IMR-90 (cell line): ENCODE measurements around the gene SKAP1. TPM values are rescaled to one million over a fixed set of nuclear protein-coding genes. Genes with fewer than 3 reads are reported as not detected.

Experiments used
- ATAC-seq: fragments of 200-7000 bp; cut with Tn5 transposase; 2 replicates; pipeline ENCODE4 v1.9.1; 2020; ENCODE audit warnings: low read depth, mild to moderate bottlenecking, moderate library complexity
- BruUV-seq: library from RNA; stranded (reverse); fragments of 400-500 nt; replicated peaks from 2 replicates; lab custom pipeline; 2021; lab: Mats Ljungman, UMichigan
- CTCF ChIA-PET: fragments of 300-600 bp; formaldehyde crosslinking; extraction: SDS; loops from one replicate; lab custom pipeline; 2021; ENCODE audit warnings: antibody characterized with exemption; lab: Yijun Ruan, JAX
- POLR2A ChIA-PET: fragments of 300-600 bp; sonication (Branson Sonifier 250); formaldehyde crosslinking; loops from one replicate; lab custom pipeline; 2022; ENCODE audit warnings: antibody characterized with exemption; ENCODE audit not compliant: unreplicated experiment; lab: Charles Lee
- DNase-seq: peaks from one replicate; pipeline ENCODE4 v3.0.0; 2013
- H2AFZ ChIP-seq: replicated peaks from 2 replicates; pipeline ENCODE3; 2013; ENCODE audit warnings: low read length, mild to moderate bottlenecking; ENCODE audit not compliant: poor library complexity
- H2AK5ac ChIP-seq: 2 replicates; pipeline ENCODE4 v1.6.1; 2013; ENCODE audit warnings: low read depth, low read length, inconsistent platforms
- H2AK9ac ChIP-seq: replicated peaks from 2 replicates; pipeline ENCODE3; 2013; ENCODE audit warnings: mild to moderate bottlenecking, low read depth, low read length, moderate library complexity; ENCODE audit not compliant: poor library complexity
- H2BK120ac ChIP-seq: 2 replicates; pipeline ENCODE4 v1.6.1; 2013; ENCODE audit warnings: low read depth, low read length, inconsistent platforms
- H2BK15ac ChIP-seq: 3 replicates; pipeline ENCODE4 v1.6.1; 2013; ENCODE audit warnings: low read depth, low read length, inconsistent platforms
- H2BK20ac ChIP-seq: 2 replicates; pipeline ENCODE4 v1.6.1; 2013; ENCODE audit warnings: low read depth, mild to moderate bottlenecking, inconsistent platforms, low read length, moderate library complexity
- H2BK5ac ChIP-seq: 2 replicates; pipeline ENCODE4 v1.6.1; 2013; ENCODE audit warnings: mild to moderate bottlenecking, low read depth, low read length, inconsistent platforms; ENCODE audit not compliant: poor library complexity, severe bottlenecking
- H3K14ac ChIP-seq: replicated peaks from 2 replicates; pipeline ENCODE4 v1.6.1; 2013; ENCODE audit warnings: low read depth, low read length, inconsistent platforms
- H3K18ac ChIP-seq: 2 replicates; pipeline ENCODE4 v1.6.1; 2013; ENCODE audit warnings: low read depth, low read length, control low read depth
- H3K23ac ChIP-seq: 2 replicates; pipeline ENCODE4 v1.6.1; 2013; ENCODE audit warnings: low read depth, low read length, inconsistent platforms
- H3K27ac ChIP-seq: 2 replicates; pipeline ENCODE4 v1.5.1; 2013; ENCODE audit warnings: mild to moderate bottlenecking, control low read depth, low read length; ENCODE audit not compliant: insufficient read depth
- H3K27me3 ChIP-seq: 2 replicates; pipeline ENCODE4 v1.6.1; 2013; ENCODE audit warnings: low read length; ENCODE audit not compliant: control insufficient read depth, insufficient read depth
- H3K36me3 ChIP-seq: 2 replicates; pipeline ENCODE4 v1.6.1; 2013; ENCODE audit warnings: low read length, mixed read lengths; ENCODE audit not compliant: control insufficient read depth, insufficient read depth
- H3K4ac ChIP-seq: 2 replicates; pipeline ENCODE4 v1.6.1; 2013; ENCODE audit warnings: low read depth, low read length, inconsistent platforms
- H3K4me1 ChIP-seq: 2 replicates; pipeline ENCODE4 v1.6.1; 2013; ENCODE audit warnings: low read length, mixed read lengths; ENCODE audit not compliant: control insufficient read depth, insufficient read depth
- H3K4me2 ChIP-seq: 2 replicates; pipeline ENCODE4 v1.6.1; 2013; ENCODE audit warnings: low read depth, mild to moderate bottlenecking, control low read depth, low read length, moderate library complexity
- H3K4me3 ChIP-seq: 2 replicates; pipeline ENCODE4 v1.5.1; 2013; ENCODE audit warnings: low read depth, mild to moderate bottlenecking, control low read depth, low read length, moderate library complexity; ENCODE audit not compliant: insufficient read depth
- H3K56ac ChIP-seq: 2 replicates; pipeline ENCODE4 v1.6.1; 2013; ENCODE audit warnings: low read length, inconsistent platforms; ENCODE audit not compliant: insufficient read depth; ENCODE audit errors: extremely low read depth
- H3K79me1 ChIP-seq, 2 experiments: 2 replicates each; pipeline ENCODE4 v1.6.1; 2013; ENCODE audit warnings: low read length in 2 of 2, inconsistent platforms in 1 of 2, low read depth in 1 of 2
- H3K9ac ChIP-seq: 2 replicates; pipeline ENCODE4 v1.6.1; 2013; ENCODE audit warnings: low read depth, low read length, control low read depth
- H3K9me1 ChIP-seq: 2 replicates; pipeline ENCODE4 v1.6.1; 2013; ENCODE audit warnings: low read length, inconsistent platforms; ENCODE audit not compliant: insufficient read depth
- H3K9me3 ChIP-seq: 2 replicates; pipeline ENCODE4 v1.6.1; 2013; ENCODE audit warnings: low read length; ENCODE audit not compliant: control insufficient read depth, insufficient read depth
- H4K20me1 ChIP-seq: 2 replicates; pipeline ENCODE4 v1.6.1; 2013; ENCODE audit warnings: low read length, inconsistent platforms; ENCODE audit not compliant: insufficient read depth
- H4K5ac ChIP-seq: 2 replicates; pipeline ENCODE4 v1.6.1; 2013; ENCODE audit warnings: mild to moderate bottlenecking, low read depth, low read length, control low read depth
- H4K8ac ChIP-seq, 2 experiments: 2 replicates each; pipeline ENCODE4 v1.6.1; 2013; ENCODE audit warnings: low read depth in 2 of 2, low read length in 2 of 2, control low read depth in 1 of 2, inconsistent platforms in 1 of 2
- H4K91ac ChIP-seq: 2 replicates; pipeline ENCODE4 v1.6.1; 2013; ENCODE audit warnings: low read depth, low read length, inconsistent platforms; ENCODE audit not compliant: insufficient read depth
- POLR2A ChIP-seq: IDR thresholded peaks from 2 replicates; pipeline ENCODE4 v1.6.1; 2012; ENCODE audit warnings: mild to moderate bottlenecking, low read depth, low read length
- RCOR1 ChIP-seq: IDR thresholded peaks from 2 replicates; pipeline ENCODE4 v1.6.1; 2012; ENCODE audit warnings: mild to moderate bottlenecking, low read length, improper control_type of control experiment; ENCODE audit not compliant: insufficient replicate concordance
- SMC3 ChIP-seq: fragments of 150-350 bp; IDR thresholded peaks from 2 replicates; pipeline ENCODE4 v1.6.1; 2016; ENCODE audit warnings: low read depth, mild to moderate bottlenecking, antibody characterized with exemption, low read length, moderate library complexity
- USF2 ChIP-seq: fragments of 150-350 bp; IDR thresholded peaks from 2 replicates; pipeline ENCODE4 v1.6.1; 2017; ENCODE audit warnings: mild to moderate bottlenecking, antibody characterized with exemption, low read length, low read depth
- WGBS, 2 experiments: methylation state at CpG; one replicate each; pipeline versions ENCODE4 v1.1.5 to v1.1.7; 2013; ENCODE audit warnings: missing lambda C conversion rate in 2 of 2; ENCODE audit not compliant: insufficient read length in 1 of 2; ENCODE audit errors: extremely low coverage in 2 of 2; 5-methylcytosine and 5-hydroxymethylcytosine counted together
- dilution Hi-C: fragments of 300-500 bp; cut with HindIII; formaldehyde crosslinking; loops from one replicate; pipeline ENCODE4 v1.14.3; 2018; ENCODE audit warnings: low sequenced_read_pairs; ENCODE audit not compliant: unreplicated experiment
- in situ Hi-C: fragments of 300-500 bp; cut with MboI; formaldehyde crosslinking; loops from 3 replicates; pipeline ENCODE4 v1.14.3; 2019; ENCODE audit warnings: low sequenced_read_pairs, inconsistent platforms, mixed read lengths
- intact Hi-C: fragments of 100-400 bp; cut with micrococcal nuclease; formaldehyde crosslinking; loops from 2 replicates; pipeline ENCODE4 v1.10.0; 2022
- polyA plus RNA-seq, 3 experiments: library from polyadenylated mRNA; depleted of rRNA; stranded (reverse); fragments of >200 nt; gene quantifications; 2 replicates each; pipeline ENCODE4 v1.2.3, GENCODE V29; 2012; ENCODE audit warnings: low replicate concordance in 1 of 3
- total RNA-seq: library from RNA; depleted of rRNA; stranded (reverse); fragments of >200 nt; gene quantifications from 2 replicates; pipeline ENCODE4 v1.2.3, GENCODE V29; 2012

The SKAP1 gene
- total and polyA plus RNA-seq, 2 of the 4 experiments (the other 2 are of a cell fraction), result not detected

- Histone ChIP-seq H3K27ac (no peak overlapping the region), H3K4me2 (no peak overlapping the region)
- CTCF ChIA-PET, result no interaction called here
Observed at GRCh38 chr17:48194097-48194550, 235.9 kb downstream of the SKAP1 start.

More at GRCh38 chr17:48194097-48194550, 235.9 kb downstream of the SKAP1 start:
- no peak overlapping the region for H4K8ac ChIP-seq
- H2AK5ac ChIP-seq, result no peak overlapping the region
- no peaks in the 10 kb centered on the region for H3K9me3 ChIP-seq
- no peak overlapping the region for H3K4me3 ChIP-seq
- no peaks in the 10 kb centered on the region for H3K79me1 ChIP-seq
- H2BK15ac ChIP-seq, result no peak overlapping the region
- no CpG with 5 or more reads among the region's 5 CpGs for WGBS, 2 experiments
- in situ Hi-C loops, result no loop called here
- POLR2A ChIA-PET, result no interaction called here
- ATAC-seq (no peak), DNase-seq (peak; percentile 47)
- intact Hi-C loops, result no loop called here
- no peaks in the 10 kb centered on the region for H3K9me1 ChIP-seq
- no peak overlapping the region for H2BK5ac ChIP-seq
- H2BK20ac ChIP-seq, result no peak overlapping the region
- BruUV-seq, result no TSS peak
- H3K9ac ChIP-seq, result no peak overlapping the region
- H3K4ac ChIP-seq, result no peak overlapping the region
- no peaks in the 10 kb centered on the region for H3K36me3 ChIP-seq
- dilution Hi-C loops, result no loop called here
- H3K4me1 ChIP-seq, result no peaks in the 10 kb centered on the region
- H3K23ac ChIP-seq, result no peak overlapping the region
- H3K14ac ChIP-seq, result no peak overlapping the region
- no peak overlapping the region for H4K91ac ChIP-seq
- H3K27me3 ChIP-seq, result peaks cover 29% of the 10 kb centered on the region
- H4K20me1 ChIP-seq, result no peaks in the 10 kb centered on the region
- no peak overlapping the region for H2BK120ac ChIP-seq
- H4K5ac ChIP-seq, result no peak overlapping the region
- H3K56ac ChIP-seq, result no peak overlapping the region
- no peak for TF ChIP-seq RCOR1
- no peak for TF ChIP-seq USF2
- no peak for TF ChIP-seq POLR2A
- no peak for TF ChIP-seq SMC3
- H2AK9ac ChIP-seq, result no peak overlapping the region
- no peak overlapping the region for H3K18ac ChIP-seq
- no peak overlapping the region for H2AFZ ChIP-seq
